Esophagus muscularis mucosa (tissue), 4 donors: ENCODE results near the gene PSKH1. TPM values are rescaled to one million over a fixed set of nuclear protein-coding genes. Genes with fewer than 3 reads are reported as not detected.

Source experiments
- DNase-seq: peaks from one replicate; pipeline ENCODE4 v3.0.0-alpha.2; 2017; ENCODE audit errors: extremely low spot score
- H3K27ac ChIP-seq, 4 donors: fragments of 200-600 bp; sonication (generic); replicated peaks in 1 of 4; 1 replicate in 3 of 4; 2 replicates in 1 of 4; pipeline ENCODE4 v1.5.1; 2016 to 2019; ENCODE audit warnings: mild to moderate bottlenecking in 1 of 4
- H3K27me3 ChIP-seq, 4 donors: fragments of 200-600 bp; sonication (generic); one replicate each; pipeline versions ENCODE4 v1.5.1 to v1.6.0; 2016 to 2019
- H3K36me3 ChIP-seq, 4 donors: fragments of 200-600 bp; sonication (generic); one replicate each; pipeline ENCODE4 v1.5.1; 2016 to 2019
- H3K4me1 ChIP-seq, 4 donors: fragments of 200-600 bp; sonication (generic); one replicate each; pipeline ENCODE4 v1.5.1; 2016 to 2019
- H3K4me3 ChIP-seq, 4 donors: fragments of 200-600 bp; sonication (generic); 1 replicate in 2 of 4; 2 replicates in 2 of 4; pipeline ENCODE4 v1.5.1; 2016 to 2019; ENCODE audit warnings: mild to moderate bottlenecking in 4 of 4, moderate library complexity in 1 of 4
- H3K9me3 ChIP-seq, 4 donors: fragments of 200-600 bp; sonication (generic); 1 replicate in 3 of 4; 2 replicates in 1 of 4; pipeline ENCODE4 v1.5.1; 2016 to 2019
- CTCF ChIP-seq, 3 experiments: fragments of 200-600 bp in 2 of 3; fragments of 450-650 bp in 1 of 3; sonication (generic) in 2 of 3; IDR thresholded peaks; one replicate each; pipeline ENCODE4 v1.5.1; 2017 to 2019; ENCODE audit warnings: antibody characterized with exemption in 3 of 3, mild to moderate bottlenecking in 2 of 3, moderate library complexity in 1 of 3
- EP300 ChIP-seq: sonication (generic); formaldehyde crosslinking; IDR thresholded peaks from one replicate; pipeline ENCODE4 v1.6.1; 2017; ENCODE audit warnings: antibody characterized with exemption
- POLR2A ChIP-seq: fragments of 450-650 bp; IDR thresholded peaks from one replicate; pipeline ENCODE4 v1.6.1; 2017; ENCODE audit warnings: antibody characterized with exemption, moderate library complexity, mild to moderate bottlenecking, low read depth
- POLR2AphosphoS5 ChIP-seq, 2 donors: sonication (generic); formaldehyde crosslinking; IDR thresholded peaks; one replicate each; pipeline ENCODE4 v1.6.1; 2017; ENCODE audit warnings: antibody characterized with exemption in 2 of 2
- WGBS: methylation state at CpG from one replicate; pipeline ENCODE4 v1.1.5; 2018; 5-methylcytosine and 5-hydroxymethylcytosine counted together
- intact Hi-C: fragments of 100-400 bp; cut with DNase I; formaldehyde crosslinking; loops from one replicate; pipeline ENCODE4 v1.15.1; 2023
- total RNA-seq, 4 donors: library from RNA; depleted of rRNA; stranded (reverse); fragments of >200 nt; gene quantifications; one replicate each; pipeline versions ENCODE4 v1.1.0 to v1.2.1, GENCODE V29; 2016

PSKH1 gene
- total RNA-seq, 4 donors from 2014 or later, result 16.1 to 35.4 (median 26.4) TPM

GRCh38 chr16:67853670-67854069, 39.4 kb upstream of the PSKH1 start:
- Histone ChIP-seq H3K9me3 (no peaks in the 10 kb centered on the region), H3K4me1 (peaks cover 36 to 75% (median 54%) of the 10 kb centered on the region in 4 donors), H3K4me3 (no peak overlapping the region), H3K36me3 (peaks cover 0 to 10% (median 3%) of the 10 kb centered on the region in 4 donors), H3K27ac (no peak overlapping the region), H3K27me3 (no peaks in the 10 kb centered on the region)
- no peak for DNase-seq
- TF ChIP-seq EP300 (no peak), CTCF (IDR thresholded peaks at IDR 0.05) (no peak), POLR2A (no peak), POLR2AphosphoS5 (IDR thresholded peaks at IDR 0.05) (no peak)
- intact Hi-C loops, result no loop called here
- WGBS, result 100% methylated on average over 3 of the region's 3 CpGs

GRCh38 chr16:67855789-67856188, 37.3 kb upstream of the PSKH1 start:
- Histone ChIP-seq H3K27ac (peak overlapping the region in 1 of 4 donors; percentile 7), H3K4me1 (peaks cover 49 to 75% (median 54%) of the 10 kb centered on the region in 4 donors)

DNA sequence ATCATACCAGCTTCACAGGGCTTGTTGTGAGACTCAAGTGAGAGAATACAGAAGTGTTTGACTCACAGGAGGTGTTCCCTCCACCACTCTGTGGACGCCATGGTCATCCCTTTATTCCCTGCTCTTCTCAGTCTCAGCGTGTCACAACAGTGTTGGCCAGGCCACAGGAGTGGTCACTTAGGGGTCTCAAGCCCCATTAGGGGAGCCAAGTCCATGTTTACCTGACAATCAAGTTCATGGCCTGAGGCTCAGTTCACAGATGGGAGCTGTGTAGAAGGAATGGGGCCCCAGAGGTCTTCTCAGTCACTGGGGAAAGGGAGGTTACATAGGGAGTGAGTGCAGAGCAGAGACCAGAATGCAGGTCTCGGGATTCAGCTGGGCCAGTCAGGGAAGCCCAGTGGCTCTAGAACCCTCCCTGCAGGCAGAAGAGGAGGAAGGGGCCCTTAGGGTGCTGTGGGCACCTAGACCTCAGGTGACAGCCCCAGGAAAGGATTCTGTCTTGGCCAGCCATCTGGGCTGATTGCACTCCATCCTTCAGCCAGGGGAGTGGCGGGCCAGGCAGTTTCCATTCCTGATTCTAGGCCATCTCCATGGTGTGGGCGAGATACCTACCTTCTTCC, 36.0 kb upstream of the PSKH1 start:
- Histone ChIP-seq H3K36me3 (peaks cover 0 to 5% (median under 1%) of the 10 kb centered on the region in 4 donors), H3K27me3 (no peaks in the 10 kb centered on the region), H3K4me3 (no peak overlapping the region), H3K27ac (peak overlapping the region; percentile 39 to 81 (median 69)), H3K4me1 (peaks cover 62 to 76% (median 66%) of the 10 kb centered on the region in 4 donors), H3K9me3 (no peaks in the 10 kb centered on the region)
- DNase-seq, result no peak
- TF ChIP-seq POLR2AphosphoS5 (IDR thresholded peaks at IDR 0.05) (no peak), POLR2A (no peak), CTCF (IDR thresholded peaks at IDR 0.05) (no peak), EP300 (no peak)
- 91% methylated on average over 5 of the region's 5 CpGs for WGBS
- intact Hi-C loops, result no loop called here

More at GRCh38 chr16:67855789-67856188, 37.3 kb upstream of the PSKH1 start:
- Histone ChIP-seq H3K4me3 (no peak overlapping the region), H3K9me3 (no peaks in the 10 kb centered on the region), H3K36me3 (peaks cover 0 to 7% (median 3%) of the 10 kb centered on the region in 4 donors), H3K27me3 (no peaks in the 10 kb centered on the region)
- TF ChIP-seq POLR2A (no peak), POLR2AphosphoS5 (IDR thresholded peaks at IDR 0.05) (no peak), CTCF (IDR thresholded peaks at IDR 0.05) (no peak), EP300 (no peak)
- no peak for DNase-seq
- intact Hi-C loops, result no loop called here
- WGBS, result 82% methylated on average over 10 of the region's 10 CpGs

GRCh38 chr16:67857547-67858233, 35.4 kb upstream of the PSKH1 start:
- no peak for DNase-seq
- Histone ChIP-seq H3K27ac (peak overlapping the region; percentile 52 to 81 (median 69)), H3K27me3 (no peaks in the 10 kb centered on the region), H3K4me1 (peaks cover 68 to 83% (median 73%) of the 10 kb centered on the region in 4 donors), H3K36me3 (peaks cover 0 to 3% (median 0%) of the 10 kb centered on the region in 4 donors), H3K9me3 (no peaks in the 10 kb centered on the region), H3K4me3 (no peak overlapping the region)
- WGBS, result 49% methylated on average over 3 of the region's 3 CpGs
- TF ChIP-seq EP300 (no peak), POLR2AphosphoS5 (IDR thresholded peaks at IDR 0.05) (peak; percentile 47 to 48)
- intact Hi-C loops, result no loop called here

- H3K36me3 ChIP-seq, result peaks cover 0 to 3% (median 0%) of the 10 kb centered on the region in 4 donors
- no peak for DNase-seq
- peak overlapping the region; percentile 52 to 81 (median 69) for H3K27ac ChIP-seq
- no peaks in the 10 kb centered on the region for H3K9me3 ChIP-seq
- WGBS, result 82% methylated on average over 4 of the region's 4 CpGs
- no peak overlapping the region for H3K4me3 ChIP-seq
- H3K4me1 ChIP-seq, result peaks cover 74 to 91% (median 80%) of the 10 kb centered on the region in 4 donors
- intact Hi-C loops, result no loop called here
- H3K27me3 ChIP-seq, result no peaks in the 10 kb centered on the region
- TF ChIP-seq POLR2AphosphoS5 (IDR thresholded peaks at IDR 0.05), result no peak
- no peak for TF ChIP-seq CTCF (IDR thresholded peaks at IDR 0.05)
- TF ChIP-seq EP300, result no peak
- TF ChIP-seq POLR2A, result no peak
These were observed 34.6 kb upstream of the PSKH1 start for GRCh38 chr16:67858500-67858899.
